Stimulated activated CD4-positive, alpha-beta T cell treated with anti-CD3 and anti-CD28 coated beads, Interleukin-12 subunit alpha, Interleukin-12 subunit beta, amount 100 ng/mL, for 48 hours (primary cell): Measurements from ENCODE around the gene CDCP2.

ENCODE experiments used
- DNase-seq, 3 donors: peaks; one replicate each; pipeline ENCODE4 v3.0.0-alpha.2; 2020; ENCODE audit warnings: low read depth in 2 of 3, low spot score in 1 of 3

Gene CDCP2

GRCh38 chr1:54137534-54138061, 15.2 kb downstream of the CDCP2 start:
- DNase-seq: no peak

- DNase-seq: no peak
Observed at GRCh38 chr1:54136963-54137533, 15.8 kb downstream of the CDCP2 start.

GRCh38 chr1:54136269-54136896, 16.4 kb downstream of the CDCP2 start:
- DNase-seq: no peak

DNA sequence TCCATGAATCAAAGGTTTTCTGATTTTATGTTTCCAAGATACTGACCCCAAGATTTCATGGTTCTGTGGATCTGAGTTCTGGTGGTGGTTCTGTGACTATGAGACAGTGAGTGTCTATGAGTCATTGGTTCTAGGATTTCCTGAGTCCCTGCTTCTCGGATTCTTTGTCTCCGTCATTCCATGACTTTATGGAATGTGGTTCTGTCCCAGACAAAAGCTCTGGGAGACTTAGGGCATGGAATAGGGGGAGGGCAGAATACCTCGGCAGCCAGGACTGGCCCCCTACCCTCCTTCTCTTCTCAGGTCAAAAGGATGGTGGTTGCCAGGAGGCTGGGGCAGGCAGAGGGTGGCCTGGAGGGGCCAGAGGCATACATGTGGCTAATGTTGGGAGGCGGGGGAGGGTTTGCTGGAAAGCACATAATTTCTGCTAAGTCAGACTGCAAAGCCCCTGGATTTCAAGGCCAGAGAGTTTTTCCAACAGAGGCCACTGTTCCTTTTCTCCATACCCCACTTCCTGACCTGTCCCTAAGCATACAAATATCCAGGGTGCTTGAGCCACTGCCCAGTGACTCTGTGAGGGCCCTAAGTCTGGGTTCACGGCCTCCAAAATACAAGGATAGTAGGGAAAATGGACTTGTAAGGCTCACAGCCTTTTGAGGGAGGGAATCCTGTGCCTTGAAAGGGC, 17.2 kb downstream of the CDCP2 start:
- no peak for DNase-seq

DNA sequence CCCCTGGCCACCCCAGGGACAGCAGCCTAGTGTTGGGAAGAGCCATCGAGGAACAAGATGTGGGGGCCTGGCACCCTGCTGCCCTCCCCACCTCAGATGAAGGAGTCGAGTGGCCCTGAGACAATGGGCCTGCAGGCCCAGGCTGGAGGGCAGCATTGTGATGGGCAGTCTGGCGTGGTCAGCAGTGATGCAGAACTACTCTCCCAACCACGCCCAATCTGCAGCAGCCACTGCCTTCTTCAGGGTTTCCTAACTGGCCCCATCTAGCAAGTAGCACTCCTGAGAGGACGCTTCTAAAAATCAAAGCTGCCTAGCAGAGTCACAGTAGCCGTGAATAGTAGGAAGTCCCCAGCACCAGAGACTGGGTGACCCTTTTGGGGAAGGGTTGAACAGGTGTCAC, 18.5 kb downstream of the CDCP2 start:
- no peak for DNase-seq

- DNase-seq: no peak
Observed at GRCh38 chr1:54132495-54132894, 20.3 kb downstream of the CDCP2 start.

GRCh38 chr1:54131419-54131818, 21.4 kb downstream of the CDCP2 start:
- DNase-seq: no peak

DNA sequence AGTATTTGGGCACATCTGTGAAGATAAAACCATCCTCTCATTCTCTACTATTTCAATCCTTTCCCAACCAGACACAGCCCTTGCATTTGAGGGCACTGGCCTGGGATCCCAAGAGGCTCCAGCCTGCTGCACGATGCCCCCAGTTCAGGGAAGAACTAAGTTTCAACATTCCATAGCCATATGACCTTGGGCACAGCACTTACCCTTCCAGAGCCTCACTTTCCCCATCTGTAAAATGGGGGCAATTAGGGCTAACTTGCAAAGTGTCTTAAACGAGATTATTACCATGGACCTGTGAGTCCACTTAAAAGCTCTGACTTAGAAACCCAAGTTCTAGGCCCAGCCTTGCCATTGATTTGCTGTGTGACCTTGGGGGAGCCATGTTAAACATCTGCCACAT, 22.9 kb downstream of the CDCP2 start:
- DNase-seq: no peak

GRCh38 chr1:54127594-54128300, 25.1 kb downstream of the CDCP2 start:
- DNase-seq: no peak

GRCh38 chr1:54126271-54126815, 26.5 kb downstream of the CDCP2 start:
- no peak for DNase-seq

DNA sequence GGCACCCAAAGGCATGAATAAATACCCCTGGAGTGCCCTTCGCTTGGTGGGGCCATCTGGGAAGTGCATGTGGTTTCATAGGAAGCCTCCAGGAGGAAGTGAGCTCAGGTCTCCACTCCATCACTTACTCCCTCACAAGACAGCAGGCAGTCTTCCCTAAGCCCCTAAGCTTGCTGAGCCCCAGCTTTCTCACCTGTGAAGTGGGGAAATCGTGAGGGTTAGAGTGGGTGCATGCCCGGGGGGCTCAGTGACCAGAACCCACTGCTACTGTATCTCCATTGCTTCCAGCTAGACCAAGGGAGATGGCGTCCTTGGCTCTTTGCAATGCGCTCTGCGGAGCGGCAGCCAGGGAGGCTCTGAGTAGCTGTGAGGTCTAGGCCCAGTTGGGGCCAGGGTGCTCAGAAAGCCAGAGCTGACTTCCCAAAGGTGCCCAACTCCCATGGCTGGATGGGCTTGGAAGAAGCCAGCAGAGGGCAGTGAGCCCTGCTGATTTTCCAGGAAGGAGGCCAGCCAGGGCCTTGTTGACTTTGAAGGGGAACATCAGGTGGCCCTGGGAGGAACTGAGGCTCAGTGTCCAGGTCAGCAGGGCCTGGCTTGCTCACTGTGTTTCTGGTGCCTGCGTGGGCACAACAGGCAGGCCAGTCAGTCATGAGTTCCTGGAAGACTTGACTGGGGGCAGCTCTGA, 27.3 kb downstream of the CDCP2 start:
- DNase-seq: no peak

GRCh38 chr1:54124906-54125305, 27.9 kb downstream of the CDCP2 start:
- DNase-seq: no peak

DNA sequence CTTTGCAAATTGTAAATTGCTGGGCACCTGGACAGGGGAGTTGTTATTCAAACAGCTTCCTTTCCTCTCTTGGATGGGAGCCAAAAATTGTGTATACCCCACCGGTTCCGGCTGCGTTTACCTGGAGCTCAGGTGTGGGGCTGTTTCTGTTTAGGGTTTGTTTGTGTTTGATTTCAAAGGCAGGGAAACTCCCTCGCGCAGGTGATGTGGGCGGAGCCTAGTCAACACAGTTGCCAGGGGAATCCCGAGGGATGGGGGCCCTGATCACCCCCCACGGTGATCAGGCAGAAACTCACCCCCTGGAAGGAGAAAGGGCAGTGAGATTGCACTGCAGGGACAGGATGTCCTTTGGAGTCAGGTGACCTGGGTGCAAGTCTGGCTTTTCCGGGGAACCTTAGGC, 28.3 kb downstream of the CDCP2 start:
- no peak for DNase-seq

DNA sequence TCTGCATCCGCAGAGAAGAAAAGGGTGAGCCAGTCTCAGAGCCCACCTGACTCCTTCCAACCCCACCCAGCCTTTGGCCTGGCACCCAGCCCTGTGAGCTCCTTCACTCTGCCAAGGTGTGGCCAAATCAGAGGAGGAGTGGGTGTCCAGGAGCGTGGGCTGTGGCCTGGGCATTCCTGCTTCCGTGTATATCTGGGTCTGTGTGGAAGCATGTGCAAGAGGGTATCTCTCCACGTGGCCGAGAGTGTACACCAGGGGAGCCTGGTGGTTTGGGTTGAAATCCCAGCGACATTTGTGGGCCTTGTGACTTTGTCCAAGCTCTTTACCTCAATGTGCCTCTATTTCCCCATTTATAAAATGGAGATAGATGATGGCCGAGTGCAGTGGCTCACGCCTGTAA, 29.8 kb downstream of the CDCP2 start:
- DNase-seq: no peak

- DNase-seq: no peak
Observed at GRCh38 chr1:54122135-54122751, 30.6 kb downstream of the CDCP2 start.

- peak; percentile 48 to 69 (median 54) for DNase-seq
Observed at GRCh38 chr1:54121482-54122134, 31.2 kb downstream of the CDCP2 start.

DNA sequence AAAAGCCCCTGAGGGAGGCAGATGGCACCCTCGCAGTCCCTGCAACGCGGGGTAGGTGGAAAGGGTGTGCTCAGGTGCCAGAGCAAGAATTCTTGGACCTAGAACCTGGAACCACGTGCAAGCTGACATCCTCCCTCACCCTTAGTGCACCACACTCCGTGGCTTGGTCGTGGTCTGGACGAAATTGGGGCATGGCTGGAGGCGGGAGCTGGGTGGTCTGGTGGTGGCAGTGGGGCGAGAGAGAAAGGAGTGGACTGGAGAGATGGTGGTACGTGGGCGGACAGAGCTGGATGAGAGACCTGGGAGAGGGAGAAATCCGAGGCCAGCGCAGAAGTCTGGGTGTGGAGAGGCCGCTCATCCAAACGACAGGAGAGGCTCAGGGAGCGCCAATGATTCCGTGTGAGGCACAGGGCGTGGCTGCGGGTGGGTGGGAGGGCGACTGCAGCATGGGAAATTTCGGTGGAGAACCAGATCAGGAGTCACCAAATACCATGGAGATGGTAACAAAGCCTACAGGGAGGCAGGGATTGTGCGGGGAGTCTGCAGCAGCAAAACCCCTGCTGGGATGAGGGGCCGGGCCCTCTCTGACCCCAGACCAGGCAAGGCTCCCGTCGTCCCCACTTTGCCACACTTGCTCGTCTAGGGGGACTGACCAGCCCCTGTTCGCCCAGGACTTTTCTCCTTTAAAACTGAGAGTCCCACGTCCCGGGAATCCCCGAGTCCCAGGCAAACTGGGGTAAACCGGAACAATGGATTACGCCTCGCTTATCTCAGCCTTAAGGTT, 31.9 kb downstream of the CDCP2 start:
- DNase-seq: no peak

DNA sequence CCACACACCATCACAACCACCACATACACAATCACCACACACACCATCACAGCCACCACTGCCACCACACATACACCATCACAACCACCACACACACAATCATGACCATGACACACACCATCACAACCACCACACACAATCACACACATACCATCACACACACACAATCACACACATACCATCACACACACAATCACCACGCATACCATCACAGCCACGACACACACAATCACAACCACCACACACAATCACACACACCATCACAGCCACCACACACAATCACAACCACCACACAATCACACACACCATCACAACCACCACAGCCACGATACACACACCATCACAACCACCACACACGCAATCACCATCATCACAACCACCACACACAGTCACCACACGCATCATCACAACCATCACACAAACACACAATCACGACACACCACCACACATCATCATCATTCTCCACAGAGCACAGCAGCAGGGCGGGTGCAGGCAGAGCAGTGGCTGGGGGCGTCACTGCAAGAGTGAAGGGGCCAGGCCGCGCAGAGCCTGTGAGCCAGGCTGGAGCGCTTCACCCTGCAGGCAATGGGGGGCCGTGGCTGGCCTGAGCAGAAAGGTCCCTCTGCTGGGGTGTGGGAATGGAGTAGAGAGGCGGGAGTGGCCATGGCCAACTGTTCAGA, 32.6 kb downstream of the CDCP2 start:
- DNase-seq: no peak

- DNase-seq: no peak
Observed at GRCh38 chr1:54118704-54119103, 34.1 kb downstream of the CDCP2 start.
